ENCODE results near the gene THADA. TPM values are rescaled to one million over a fixed set of nuclear protein-coding genes. Genes with fewer than 3 reads are reported as not detected.

The THADA gene
- total RNA-seq, 4 donors from 2014 or later: 26.2 to 58.3 (median 29.7) TPM

DNA sequence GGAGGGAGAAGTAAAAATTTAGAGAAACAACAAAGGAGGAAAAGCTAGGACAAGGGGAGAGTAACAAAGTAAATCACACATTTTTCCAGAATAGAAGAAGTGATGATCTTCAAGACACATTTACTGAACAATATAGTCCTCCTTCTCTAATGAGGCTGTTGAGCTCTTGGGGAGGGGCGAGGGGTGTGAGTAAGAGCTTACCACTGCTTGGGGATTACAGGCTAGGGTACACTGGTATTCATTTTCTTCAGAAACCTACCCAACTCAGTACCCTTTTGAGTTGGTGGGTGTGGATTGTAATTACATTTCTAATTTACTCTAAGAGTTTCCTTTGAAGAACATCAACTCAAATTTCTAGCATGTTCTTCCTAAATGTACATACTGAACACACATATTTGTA lies 211.7 kb downstream of the THADA start:
- WGBS: 95% methylated on average over 1 of the region's 1 CpG
- no peak overlapping the region for H3K4me3 ChIP-seq
- TF ChIP-seq, protein P1, sequence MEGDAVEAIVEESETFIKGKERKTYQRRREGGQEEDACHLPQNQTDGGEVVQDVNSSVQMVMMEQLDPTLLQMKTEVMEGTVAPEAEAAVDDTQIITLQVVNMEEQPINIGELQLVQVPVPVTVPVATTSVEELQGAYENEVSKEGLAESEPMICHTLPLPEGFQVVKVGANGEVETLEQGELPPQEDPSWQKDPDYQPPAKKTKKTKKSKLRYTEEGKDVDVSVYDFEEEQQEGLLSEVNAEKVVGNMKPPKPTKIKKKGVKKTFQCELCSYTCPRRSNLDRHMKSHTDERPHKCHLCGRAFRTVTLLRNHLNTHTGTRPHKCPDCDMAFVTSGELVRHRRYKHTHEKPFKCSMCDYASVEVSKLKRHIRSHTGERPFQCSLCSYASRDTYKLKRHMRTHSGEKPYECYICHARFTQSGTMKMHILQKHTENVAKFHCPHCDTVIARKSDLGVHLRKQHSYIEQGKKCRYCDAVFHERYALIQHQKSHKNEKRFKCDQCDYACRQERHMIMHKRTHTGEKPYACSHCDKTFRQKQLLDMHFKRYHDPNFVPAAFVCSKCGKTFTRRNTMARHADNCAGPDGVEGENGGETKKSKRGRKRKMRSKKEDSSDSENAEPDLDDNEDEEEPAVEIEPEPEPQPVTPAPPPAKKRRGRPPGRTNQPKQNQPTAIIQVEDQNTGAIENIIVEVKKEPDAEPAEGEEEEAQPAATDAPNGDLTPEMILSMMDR (IDR thresholded peaks at IDR 0.05): no peak
- no peak for TF ChIP-seq POLR2AphosphoS5 (IDR thresholded peaks at IDR 0.05)
- no peak for TF ChIP-seq POLR2A (IDR thresholded peaks at IDR 0.05)
- TF ChIP-seq EP300 (IDR thresholded peaks at IDR 0.05): no peak
- no peaks in the 10 kb centered on the region for H3K27me3 ChIP-seq
- no peak overlapping the region for H3K27ac ChIP-seq
- peaks cover 15% of the 10 kb centered on the region for H3K4me1 ChIP-seq
- no peak for DNase-seq (ENCODE audit: low spot score in 2 of 2)
- no peaks in the 10 kb centered on the region for H3K36me3 ChIP-seq
- H3K9me3 ChIP-seq: no peaks in the 10 kb centered on the region

DNA sequence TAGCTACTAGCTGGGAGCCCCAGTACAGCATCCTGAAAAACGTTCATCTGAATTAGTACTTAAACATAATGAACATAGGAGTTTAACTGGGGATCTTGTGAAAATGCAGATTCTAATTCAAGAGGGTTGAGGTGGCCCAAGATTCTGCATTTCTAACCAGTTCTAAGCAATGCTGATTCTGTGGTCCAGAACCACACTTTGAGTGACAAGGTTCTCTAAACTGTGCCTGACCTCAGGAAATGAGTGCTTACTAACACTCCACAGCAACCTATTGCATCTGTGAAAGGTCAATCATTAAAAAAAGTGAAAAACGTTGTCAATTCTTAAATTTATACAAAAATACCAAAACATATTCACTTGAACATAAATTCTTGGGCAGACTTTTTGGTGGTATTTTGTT lies 212.3 kb downstream of the THADA start:
- no peak for DNase-seq (ENCODE audit: low spot score in 2 of 2)
- Histone ChIP-seq H3K27me3 (no peaks in the 10 kb centered on the region), H3K27ac (no peak overlapping the region), H3K9me3 (no peaks in the 10 kb centered on the region), H3K4me1 (peaks cover 15% of the 10 kb centered on the region), H3K4me3 (no peak overlapping the region), H3K36me3 (no peaks in the 10 kb centered on the region)
- no peak for TF ChIP-seq EP300 (IDR thresholded peaks at IDR 0.05)
- TF ChIP-seq POLR2AphosphoS5 (IDR thresholded peaks at IDR 0.05): no peak
- TF ChIP-seq, protein P1 (IDR thresholded peaks at IDR 0.05): no peak
- TF ChIP-seq POLR2A (IDR thresholded peaks at IDR 0.05): no peak
- WGBS: 66% methylated on average over 2 of the region's 2 CpGs

DNA sequence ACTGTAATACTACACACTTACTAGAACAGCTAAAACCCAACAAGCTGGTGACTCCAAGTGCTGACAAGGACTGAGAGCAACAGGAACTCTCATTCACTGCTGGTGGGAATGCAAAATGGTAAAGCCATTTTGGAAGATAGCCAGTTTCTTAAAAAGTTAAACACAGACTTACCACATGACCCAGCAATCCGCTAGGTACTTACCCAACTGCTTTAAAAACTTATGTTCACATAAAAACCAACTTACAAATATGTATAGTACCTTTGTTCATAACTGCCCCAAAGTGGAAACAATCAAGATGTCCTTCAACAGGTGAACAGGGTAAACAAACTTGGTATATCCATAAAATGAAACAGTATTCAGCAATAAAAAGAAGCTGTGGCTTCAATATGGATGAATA lies 216.3 kb downstream of the THADA start:
- whole genome bisulfite sequencing: 100% methylated on average over 1 of the region's 1 CpG
- H3K4me3 ChIP-seq: no peak overlapping the region
- no peak for TF ChIP-seq POLR2A (IDR thresholded peaks at IDR 0.05)
- no peak for TF ChIP-seq EP300 (IDR thresholded peaks at IDR 0.05)
- TF ChIP-seq, protein P1 (IDR thresholded peaks at IDR 0.05): no peak
- TF ChIP-seq POLR2AphosphoS5 (IDR thresholded peaks at IDR 0.05): no peak
- H3K27me3 ChIP-seq: no peaks in the 10 kb centered on the region
- no peaks in the 10 kb centered on the region for H3K36me3 ChIP-seq
- H3K27ac ChIP-seq: no peak overlapping the region
- H3K4me1 ChIP-seq: peaks cover 4% of the 10 kb centered on the region
- DNase-seq (ENCODE audit: low spot score in 2 of 2): no peak
- H3K9me3 ChIP-seq: no peaks in the 10 kb centered on the region

DNA sequence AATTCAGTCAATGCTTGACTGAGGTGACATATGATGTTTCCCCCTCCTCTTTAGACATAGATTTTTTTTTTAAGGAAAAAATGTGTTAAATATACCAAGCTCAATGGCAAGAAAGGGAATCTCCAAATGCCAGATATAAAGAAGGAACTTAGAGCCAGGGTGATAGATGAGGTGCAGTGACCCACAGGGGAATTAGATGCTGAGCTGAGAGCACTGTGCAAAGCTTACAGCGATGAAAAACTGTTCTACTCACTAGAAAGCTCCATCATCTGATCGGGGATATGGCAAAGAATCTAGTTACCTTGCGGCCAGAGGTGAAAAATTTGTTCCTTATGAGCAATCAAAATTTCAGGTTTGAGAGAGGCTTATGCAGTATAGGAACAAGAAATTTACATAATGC lies 218.5 kb downstream of the THADA start:
- Histone ChIP-seq H3K36me3 (no peaks in the 10 kb centered on the region), H3K4me1 (peaks cover 4% of the 10 kb centered on the region), H3K9me3 (no peaks in the 10 kb centered on the region), H3K4me3 (no peak overlapping the region), H3K27me3 (no peaks in the 10 kb centered on the region), H3K27ac (no peak overlapping the region)
- TF ChIP-seq POLR2AphosphoS5 (IDR thresholded peaks at IDR 0.05) (no peak), EP300 (IDR thresholded peaks at IDR 0.05) (no peak), POLR2A (IDR thresholded peaks at IDR 0.05) (no peak)
- TF ChIP-seq, protein P1 (IDR thresholded peaks at IDR 0.05): no peak
- whole genome bisulfite sequencing: 97% methylated on average over 3 of the region's 3 CpGs
- DNase-seq (ENCODE audit: low spot score in 2 of 2): no peak

DNA sequence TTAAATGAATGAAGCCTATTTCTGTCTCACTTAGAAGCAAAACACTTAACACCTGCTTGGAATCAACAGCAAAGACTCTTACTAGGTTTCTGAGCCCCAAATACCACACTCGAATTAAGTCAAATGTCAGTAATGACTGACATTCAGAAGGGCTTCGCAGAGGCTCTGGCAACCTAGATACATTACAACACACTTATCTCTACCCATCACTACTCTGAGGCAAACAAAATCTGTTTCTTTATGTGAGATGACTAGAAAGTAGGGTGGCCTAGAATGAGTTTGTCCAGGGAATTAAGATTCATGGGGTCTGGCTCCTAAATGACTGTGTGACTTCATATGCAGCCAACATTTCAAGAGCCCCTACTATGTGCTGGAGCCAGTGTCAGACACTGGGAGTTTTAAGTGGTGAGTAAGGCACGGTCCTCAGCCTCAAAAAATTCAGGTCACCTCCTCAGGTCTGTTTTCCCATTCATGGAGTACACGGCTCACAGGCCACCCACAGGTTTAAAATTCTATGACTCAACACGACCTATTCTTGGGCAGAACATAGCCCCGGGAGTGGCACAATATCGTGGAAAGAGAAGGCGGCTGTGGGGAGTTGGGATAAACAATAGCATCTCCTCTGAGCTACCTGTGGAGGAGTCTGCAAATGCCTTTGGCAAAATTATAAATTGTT lies 219.2 kb downstream of the THADA start:
- no peak overlapping the region for H3K4me3 ChIP-seq
- WGBS: 74% methylated on average over 8 of the region's 8 CpGs
- peaks cover 4% of the 10 kb centered on the region for H3K4me1 ChIP-seq
- no peaks in the 10 kb centered on the region for H3K9me3 ChIP-seq
- H3K27ac ChIP-seq: no peak overlapping the region
- no peak for DNase-seq (ENCODE audit: low spot score in 2 of 2)
- no peaks in the 10 kb centered on the region for H3K27me3 ChIP-seq
- H3K36me3 ChIP-seq: no peaks in the 10 kb centered on the region
- TF ChIP-seq POLR2AphosphoS5 (IDR thresholded peaks at IDR 0.05): no peak
- TF ChIP-seq EP300 (IDR thresholded peaks at IDR 0.05): no peak
- TF ChIP-seq, protein P1 (IDR thresholded peaks at IDR 0.05): no peak
- TF ChIP-seq POLR2A (IDR thresholded peaks at IDR 0.05): no peak

Measured in suprapubic skin (tissue), 4 donors.